K562 (cell line): Measurements from ENCODE around the gene C4BPB. TPM values are rescaled to one million over a fixed set of nuclear protein-coding genes. Genes with fewer than 3 reads are reported as not detected.

Experiments used
- CREB1 ChIP-seq, 2 experiments: sonication (generic) in 1 of 2; formaldehyde crosslinking in 1 of 2; IDR thresholded peaks; 2 replicates each; pipeline versions ENCODE4 v1.6.1 to v1.8.0; 2012 to 2022; ENCODE audit warnings: inconsistent platforms in 1 of 2, mild to moderate bottlenecking in 1 of 2, missing genetic modification reagents in 1 of 2, moderate library complexity in 1 of 2
- E2F8 ChIP-seq: fragments of 450-650 bp; IDR thresholded peaks from 2 replicates; pipeline ENCODE4 v1.7.1; 2018; ENCODE audit warnings: mild to moderate bottlenecking, low read depth; ENCODE audit not compliant: partially characterized antibody
- ELF4 ChIP-seq: fragments of 450-650 bp; formaldehyde crosslinking; IDR thresholded peaks from 2 replicates; pipeline ENCODE4 v1.4.0; 2022; ENCODE audit warnings: missing genetic modification characterization
- ETS1 ChIP-seq: conservative IDR thresholded peaks from 2 replicates; pipeline ENCODE4 v1.6.1; 2011; ENCODE audit warnings: low read depth, mild to moderate bottlenecking, low read length; ENCODE audit not compliant: control insufficient read depth
- FOXJ2 ChIP-seq: fragments of 200-800 bp; sonication (Bioruptor generic); IDR thresholded peaks from 2 replicates; pipeline ENCODE4 v1.6.1; 2016; ENCODE audit warnings: missing genetic modification characterization, missing compliant biosample characterization
- RBM34 ChIP-seq: fragments of 200-400 bp; formaldehyde crosslinking; IDR thresholded peaks from 2 replicates; pipeline ENCODE4 v1.6.1; 2018; ENCODE audit warnings: low read length, borderline replicate concordance; ENCODE audit not compliant: insufficient read depth
- SMAD1 ChIP-seq: fragments of 150-350 bp; IDR thresholded peaks from 2 replicates; pipeline ENCODE4 v1.6.1; 2014; ENCODE audit warnings: low read length, low read depth; ENCODE audit not compliant: partially characterized antibody
- SREBF1 ChIP-seq: fragments of 150-350 bp; IDR thresholded peaks from 2 replicates; pipeline ENCODE4 v1.6.1; 2014; ENCODE audit warnings: antibody characterized with exemption, low read depth, low read length, borderline replicate concordance
- ZFP36 ChIP-seq: fragments of 150-350 bp; IDR thresholded peaks from 2 replicates; pipeline ENCODE4 v1.6.1; 2018; ENCODE audit warnings: low read length, low read depth; ENCODE audit not compliant: partially characterized antibody
- ZNF609 ChIP-seq: sonication (generic); formaldehyde crosslinking; IDR thresholded peaks from 2 replicates; pipeline ENCODE4 v1.8.1; 2023; ENCODE audit warnings: missing genetic modification reagents, mild to moderate bottlenecking, borderline replicate concordance
- ZNF639 ChIP-seq, 2 experiments: fragments of 200-800 bp in 1 of 2; sonication (Bioruptor generic) in 1 of 2; sonication (generic) in 1 of 2; formaldehyde crosslinking in 1 of 2; IDR thresholded peaks in 1 of 2; conservative IDR thresholded peaks in 1 of 2; 2 replicates each; pipeline versions ENCODE4 v1.5.0 to v1.6.1; 2016 to 2020; ENCODE audit warnings: missing compliant biosample characterization in 1 of 2, missing genetic modification characterization in 1 of 2, missing genetic modification reagents in 1 of 2
- polyA plus RNA-seq, 8 experiments: library from polyadenylated mRNA; depleted of rRNA in 4 of 8; stranded (reverse) in 5 of 8; unstranded in 3 of 8; fragments of >200 nt; fragmentation: Nextera tagmentation in 2 of 8; fragmentation: Illumina TruSeq in 1 of 8; extraction: Ambion mirVana in 2 of 8; extraction: Trizol in 1 of 8; gene quantifications; 2 replicates each; pipeline versions ENCODE4 v1.2.1 to v1.2.3, GENCODE V29; 2011 to 2014; ENCODE audit warnings: inconsistent platforms in 1 of 8, missing spikeins in 1 of 8
- total RNA-seq, 7 experiments: library from RNA; depleted of rRNA in 6 of 7; stranded (reverse); fragments of >200 nt in 6 of 7; fragmentation: Illumina TruSeq in 2 of 7; extraction: Trizol in 2 of 7; gene quantifications; 2 replicates each; pipeline versions ENCODE4 v1.2.1 to v1.2.3, GENCODE V29; 2011 to 2021; ENCODE audit warnings: low replicate concordance in 1 of 7

The C4BPB gene
- total and polyA plus RNA-seq, 9 of the 15 experiments (the other 6 are each of a cell fraction or from before 2014, with no cell fraction given) = not detected

GRCh38 chr1:207052911-207053769 lies 35.5 kb upstream of the C4BPB start, which contains the start of gene PFKFB2 (continued):
- TF ChIP-seq ELF4 (CRISPR knock-in tag) (no peak), CREB1 (IDR thresholded peaks at IDR 0.05) (peak; percentile 84), CREB1 (CRISPR knock-in tag; IDR thresholded peaks at IDR 0.05) (peak; percentile 82; the same call in 1 of the 2 replicates), ZNF609 (0 out of 2 replicates have a peak, but pooled peaks have one; percentile 55), SREBF1 (peak; percentile 22; the same call in 1 of the 2 replicates), SMAD1 (peak; percentile 53), ZFP36 (peak; percentile 46), RBM34 (no peak), E2F8 (no peak), ZNF639 (CRISPR knock-in tag; conservative IDR thresholded peaks at IDR 0.05 in 1 of 2, IDR thresholded peaks at IDR 0.05 in 1 of 2) (0 out of 4 replicates have a peak, but pooled peaks of 1 of the 2 experiments have one; percentile 25), ETS1 (peak; percentile 74; the same call in 1 of the 2 replicates), FOXJ2 (tag) (peak; percentile 90)
